NCI-H146 treated with DMSO at 0.1 percent for 48 hours (cell line): Measurements from ENCODE around the gene THRAP3.

Experiments
- DNase-seq: peaks from one replicate; lab custom pipeline; 2025; ENCODE audit not compliant: unreplicated experiment; lab: John Stamatoyannopoulos, UW

THRAP3 gene

DNA sequence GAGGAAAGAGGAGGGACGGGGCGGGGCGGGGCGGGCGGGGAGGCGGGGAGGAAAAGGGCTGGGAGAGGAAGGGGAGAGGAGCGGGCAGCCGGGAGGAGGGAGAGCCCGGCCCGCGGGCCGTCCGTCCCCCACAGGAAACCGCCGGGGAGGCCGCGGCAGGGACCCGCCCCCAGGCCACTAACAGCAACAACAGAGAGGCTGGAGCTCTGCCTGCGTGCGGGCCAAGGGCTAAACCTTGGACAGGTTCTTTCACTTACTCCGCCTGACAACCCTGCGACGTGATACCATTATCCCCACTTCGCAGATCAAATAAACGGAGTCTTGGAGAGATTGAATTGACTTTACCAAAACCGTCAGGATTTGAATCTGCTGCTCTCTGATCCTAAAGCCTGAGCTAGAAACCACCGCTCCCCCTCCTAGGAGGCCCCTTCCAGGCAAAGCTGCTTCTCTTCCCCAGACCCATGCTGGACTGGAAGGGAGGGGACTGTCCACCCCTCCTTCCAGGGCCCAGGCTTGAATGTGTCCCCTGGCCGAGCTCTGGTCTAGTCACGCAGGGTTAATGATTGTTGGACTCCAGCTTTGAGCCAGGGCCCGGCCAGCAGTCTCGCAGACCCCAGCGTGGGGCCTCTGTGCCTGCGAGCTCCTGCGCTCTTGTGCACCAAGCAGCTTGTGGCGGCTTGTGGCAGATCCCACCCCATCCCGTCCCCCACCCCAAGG is 99.6 kb downstream of the THRAP3 start, which contains the start of gene EVA1B:
EVA1B (minus strand) TSS at position 10 of the 717 bp plus-strand sequence. CDS start 608 bp downstream, outside the sequence.
- no peak for DNase-seq

DNA sequence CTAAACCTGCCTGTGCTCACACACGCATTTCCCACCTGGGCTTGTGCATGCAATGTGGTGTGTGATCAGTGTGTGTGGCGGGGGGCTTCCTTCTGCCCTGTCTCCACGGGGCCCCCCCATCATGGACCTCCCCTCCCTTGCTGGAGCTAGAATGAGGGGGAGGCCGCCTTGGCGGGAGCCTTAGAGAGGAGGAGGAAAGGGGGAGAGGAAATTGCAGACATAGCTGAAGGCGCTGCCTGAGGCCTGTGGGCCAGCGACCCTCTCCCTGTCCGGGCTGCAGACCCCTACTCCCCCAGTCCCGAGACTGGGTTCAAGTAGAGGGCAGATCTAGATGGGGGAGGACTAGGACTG is 100.1 kb downstream of the THRAP3 start:
- DNase-seq, result no peak

DNA sequence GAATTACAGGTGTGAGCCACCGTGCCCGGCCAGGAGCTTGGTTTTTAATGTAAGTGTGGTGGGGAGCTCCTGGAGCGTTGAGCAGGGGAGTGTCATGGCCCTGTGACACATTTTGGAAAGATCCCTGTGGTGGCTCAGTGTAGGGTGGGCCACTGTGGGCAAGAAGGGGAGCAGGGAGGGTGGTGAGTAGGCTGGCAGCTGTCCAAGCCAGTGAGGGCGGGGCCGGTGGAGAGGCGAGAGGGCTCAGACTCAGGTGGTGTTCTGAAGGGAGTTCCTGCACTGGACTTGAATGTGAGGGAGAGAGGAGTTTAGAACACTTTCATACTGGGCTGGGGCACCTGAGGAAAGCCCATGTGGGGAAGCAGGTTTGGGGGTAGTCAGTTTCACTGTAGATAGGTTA is 102.3 kb downstream of the THRAP3 start:
- DNase-seq, result no peak

DNA sequence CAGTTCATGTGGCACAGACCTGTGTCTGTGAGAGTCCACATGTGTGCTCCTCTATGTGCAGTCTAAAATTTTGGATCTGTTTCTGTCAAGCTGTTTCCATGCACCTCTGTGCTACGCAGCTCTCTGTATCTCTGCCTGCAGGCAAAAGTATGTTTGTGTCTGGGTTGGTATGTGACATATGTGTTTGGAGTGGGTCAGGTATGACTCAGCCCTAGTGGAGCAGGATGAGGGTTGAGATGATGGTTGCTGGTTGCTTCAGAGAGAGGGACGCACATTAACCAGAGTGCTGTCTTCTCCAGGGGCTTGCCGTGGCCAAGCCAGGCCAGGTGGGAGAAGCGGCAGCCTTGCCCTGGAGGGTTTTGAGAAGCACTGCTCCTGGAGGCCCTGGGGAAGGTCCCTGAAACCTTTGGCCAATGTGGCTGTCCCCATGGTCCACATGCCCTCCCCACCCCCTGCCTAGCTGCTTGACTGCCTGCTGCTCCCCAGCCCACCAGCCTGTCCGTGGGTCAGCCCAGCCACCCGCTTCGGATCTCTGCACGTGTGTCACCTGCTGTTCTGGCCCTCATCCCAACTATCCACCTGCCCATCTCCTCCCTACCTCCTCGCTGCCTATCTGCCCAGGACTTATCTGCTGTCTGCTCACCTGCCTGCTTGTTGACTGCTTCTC is 103.3 kb downstream of the THRAP3 start:
- DNase-seq, result no peak

DNA sequence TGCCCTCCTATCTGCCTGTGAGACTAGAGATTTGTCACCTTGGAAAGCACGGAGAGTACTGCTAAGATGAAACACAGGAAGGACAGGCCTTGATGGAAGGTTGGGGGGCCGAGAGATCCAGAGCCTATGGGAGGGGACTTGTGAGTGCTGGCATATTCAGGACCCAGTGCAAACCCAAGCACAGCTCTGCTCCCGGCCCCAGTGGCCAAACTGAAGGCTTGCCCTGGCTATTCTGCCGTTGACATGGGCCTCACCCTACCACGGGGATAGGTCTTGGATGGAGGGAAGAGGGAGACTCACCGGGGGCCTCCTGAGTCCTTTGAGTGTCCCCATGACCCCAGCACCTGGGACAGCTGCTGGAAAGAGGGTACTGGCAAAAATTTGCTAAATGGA is 103.8 kb downstream of the THRAP3 start:
- DNase-seq, result no peak

DNA sequence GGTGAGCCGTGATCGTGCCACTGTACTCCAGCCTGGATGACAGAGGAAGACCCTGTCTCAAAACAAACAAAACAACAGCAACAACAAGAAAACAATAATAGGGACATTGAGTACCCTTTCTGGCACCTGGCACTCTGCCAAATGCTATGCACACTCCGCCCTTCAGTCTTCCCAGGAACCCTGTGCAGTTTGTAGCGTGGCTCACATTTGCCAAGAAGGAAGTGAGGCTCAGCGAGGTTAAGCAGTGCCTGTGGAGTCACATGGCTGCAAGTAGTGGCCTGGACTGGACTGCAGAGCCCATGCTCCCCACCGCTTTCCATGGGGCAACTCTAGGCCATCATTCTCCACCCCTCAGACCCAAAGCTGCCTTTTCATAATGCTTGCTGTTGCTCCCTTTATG is 104.5 kb downstream of the THRAP3 start:
- no peak for DNase-seq

DNA sequence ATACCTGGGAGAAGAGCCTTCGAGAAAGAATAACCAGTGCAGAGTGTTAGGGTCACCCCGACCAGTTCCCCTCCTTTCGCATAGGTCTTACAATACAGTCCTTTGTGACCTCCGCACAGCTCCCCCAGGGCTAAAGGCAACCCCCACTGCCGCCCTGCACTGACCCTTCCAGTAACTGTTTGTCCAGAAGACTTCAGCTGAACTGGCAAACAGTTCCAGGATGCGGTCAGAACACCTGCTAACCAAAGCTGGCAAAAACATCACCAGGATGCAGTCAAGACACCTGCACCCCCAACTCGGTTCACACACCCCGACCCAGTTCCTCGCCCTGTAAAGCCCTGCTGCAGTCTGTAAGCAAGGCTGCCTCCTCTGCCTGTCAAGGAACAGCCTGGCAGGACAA is 105.6 kb downstream of the THRAP3 start:
- no peak for DNase-seq

DNA sequence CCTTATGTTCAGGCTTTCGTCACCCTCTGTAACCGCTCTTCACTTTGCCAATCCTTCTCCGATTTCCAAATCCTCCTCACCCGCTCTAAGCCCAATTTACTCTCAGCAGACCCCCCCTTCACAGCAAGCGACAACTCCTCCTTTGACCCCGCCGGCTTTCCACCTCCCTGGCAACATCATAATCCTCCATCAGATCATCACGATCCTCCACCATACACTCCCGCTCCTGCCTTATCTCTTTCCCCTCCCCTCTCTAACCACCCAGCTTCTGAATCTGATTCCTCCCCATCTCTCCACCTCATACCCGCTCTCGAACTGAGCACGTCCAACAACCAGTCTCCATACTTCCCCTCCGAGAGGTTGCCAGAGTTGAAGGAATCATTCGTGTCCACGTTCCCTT is 106.7 kb downstream of the THRAP3 start:
- DNase-seq, result no peak

DNA sequence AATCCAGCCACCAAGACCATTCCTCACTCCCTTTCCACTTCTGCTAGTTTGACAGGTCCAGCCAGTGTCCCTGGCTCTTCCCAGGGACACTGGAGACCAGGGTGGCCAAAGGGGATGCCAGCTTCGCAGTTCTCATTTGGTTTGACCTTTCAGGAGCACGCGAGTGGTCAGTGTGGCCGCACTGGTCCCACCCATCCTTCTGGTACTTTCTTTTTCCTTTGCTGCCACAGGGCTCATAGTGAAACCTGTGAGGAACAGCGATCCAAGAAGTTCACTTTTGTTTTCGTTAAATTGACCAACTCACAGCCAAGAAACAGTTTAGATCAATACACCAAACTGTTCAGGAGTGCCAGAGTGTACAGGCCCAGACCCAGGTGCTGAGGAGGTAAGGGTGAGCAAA is 113.6 kb downstream of the THRAP3 start:
- no peak for DNase-seq

DNA sequence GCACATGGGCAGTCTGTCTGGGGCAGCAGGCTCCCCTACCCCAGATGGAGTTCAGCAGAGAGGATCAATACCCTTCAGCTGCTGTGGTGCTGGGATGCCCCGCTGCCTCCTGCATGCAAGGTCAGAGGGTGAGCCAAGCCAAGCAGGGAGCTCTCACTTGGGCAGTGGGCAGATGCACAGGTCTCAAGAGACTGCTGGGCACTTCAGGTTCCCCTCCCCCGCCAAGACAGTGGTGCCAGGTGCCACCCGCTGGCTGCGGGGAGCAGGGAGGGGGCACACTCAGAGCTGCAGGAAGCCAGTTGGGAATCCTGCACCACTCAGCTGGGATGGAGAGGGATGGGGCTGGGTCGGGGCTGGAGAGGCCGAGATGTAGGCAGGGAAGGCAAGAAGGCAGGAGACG is 115.0 kb downstream of the THRAP3 start:
- no peak for DNase-seq

DNA sequence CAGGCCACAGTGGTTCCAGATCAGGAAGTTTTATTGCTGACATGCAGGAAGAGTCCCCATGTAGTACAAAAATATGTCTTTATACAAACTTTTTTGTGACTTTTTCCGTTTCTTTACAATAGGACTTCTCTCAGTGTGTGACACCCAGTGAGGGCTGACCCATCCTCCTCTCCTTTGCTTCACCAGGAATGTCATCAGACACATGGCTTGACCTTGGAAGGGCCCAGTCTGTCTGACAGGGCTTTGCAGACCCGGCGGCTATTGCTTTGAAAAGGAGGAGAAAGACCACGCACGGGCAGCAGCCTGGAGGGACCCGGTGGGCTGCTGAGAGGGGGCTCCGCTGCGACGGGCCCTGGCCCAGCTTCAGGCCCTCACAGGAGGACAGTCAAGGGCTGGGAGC is 115.4 kb downstream of the THRAP3 start:
- no peak for DNase-seq

DNA sequence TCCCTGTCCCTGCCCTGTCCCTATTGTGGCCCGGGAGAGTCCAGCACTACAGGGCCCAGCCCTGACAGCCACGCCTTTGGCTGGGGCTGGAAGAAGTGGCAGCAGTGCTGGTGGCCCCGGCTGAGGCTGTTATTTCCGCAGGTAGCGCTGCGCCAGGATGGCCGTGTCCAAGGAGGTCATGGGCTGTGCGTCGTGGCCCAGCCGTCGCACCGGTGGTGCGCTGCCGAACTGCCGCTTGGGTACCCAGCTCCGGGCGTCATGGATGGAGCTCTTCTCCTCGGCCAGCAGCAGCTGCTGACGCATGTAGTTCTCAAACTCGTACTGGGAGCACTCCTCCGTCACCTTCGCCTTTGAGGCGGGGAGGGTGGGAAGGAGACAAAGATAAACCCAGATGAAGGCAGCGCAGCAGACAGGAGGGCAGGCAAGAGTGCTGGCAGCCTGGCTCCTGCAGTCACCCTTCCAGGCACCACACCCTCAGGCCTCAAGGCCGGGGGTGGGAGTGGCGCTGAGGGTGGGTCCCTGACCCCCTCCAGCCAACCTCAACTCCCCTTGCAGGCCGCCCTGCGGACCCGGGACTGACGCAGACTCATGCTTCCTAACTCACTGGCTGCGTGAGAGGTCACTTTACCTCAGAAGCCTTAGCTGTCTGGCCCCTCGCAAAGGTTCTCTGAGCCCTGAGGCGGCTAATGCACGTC is 117.5 kb downstream of the THRAP3 start:
- no peak for DNase-seq

DNA sequence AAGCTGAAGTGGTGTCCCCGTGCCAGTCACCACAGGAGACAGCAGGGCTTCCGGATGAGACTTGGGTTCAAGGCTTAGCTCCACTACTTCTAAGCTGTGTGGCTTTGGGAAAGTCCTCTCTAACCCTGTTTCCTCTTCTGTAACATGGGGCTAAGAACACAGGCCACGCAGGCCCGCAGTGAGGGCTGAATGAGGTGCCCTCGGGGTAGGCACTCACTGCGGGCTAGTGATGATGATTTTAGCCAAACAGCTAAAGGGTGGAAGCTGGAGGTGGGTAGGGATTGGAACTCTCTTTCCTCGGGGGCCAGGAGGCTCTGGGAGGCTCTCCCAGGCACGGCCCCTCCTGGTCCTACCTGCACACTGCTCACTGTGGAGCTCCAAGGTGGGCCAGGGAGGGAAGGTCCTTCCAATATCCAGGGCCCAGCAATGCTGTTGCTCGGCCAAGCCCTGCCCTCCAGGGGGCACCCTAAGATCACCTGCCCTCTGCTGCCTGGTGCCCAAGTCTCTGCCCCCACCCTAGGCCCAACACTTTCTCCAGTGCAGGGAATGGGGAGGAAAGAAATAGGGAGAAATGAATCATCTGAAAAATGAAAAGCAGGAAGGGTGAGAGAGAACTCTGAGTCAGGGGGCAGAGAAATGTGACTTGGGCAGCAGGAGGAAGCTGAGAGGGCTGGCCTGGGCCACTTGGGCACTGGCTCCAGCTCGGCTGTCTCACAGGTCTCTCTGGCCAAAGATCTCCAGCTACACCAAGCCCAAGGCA is 118.4 kb downstream of the THRAP3 start:
- no peak for DNase-seq

DNA sequence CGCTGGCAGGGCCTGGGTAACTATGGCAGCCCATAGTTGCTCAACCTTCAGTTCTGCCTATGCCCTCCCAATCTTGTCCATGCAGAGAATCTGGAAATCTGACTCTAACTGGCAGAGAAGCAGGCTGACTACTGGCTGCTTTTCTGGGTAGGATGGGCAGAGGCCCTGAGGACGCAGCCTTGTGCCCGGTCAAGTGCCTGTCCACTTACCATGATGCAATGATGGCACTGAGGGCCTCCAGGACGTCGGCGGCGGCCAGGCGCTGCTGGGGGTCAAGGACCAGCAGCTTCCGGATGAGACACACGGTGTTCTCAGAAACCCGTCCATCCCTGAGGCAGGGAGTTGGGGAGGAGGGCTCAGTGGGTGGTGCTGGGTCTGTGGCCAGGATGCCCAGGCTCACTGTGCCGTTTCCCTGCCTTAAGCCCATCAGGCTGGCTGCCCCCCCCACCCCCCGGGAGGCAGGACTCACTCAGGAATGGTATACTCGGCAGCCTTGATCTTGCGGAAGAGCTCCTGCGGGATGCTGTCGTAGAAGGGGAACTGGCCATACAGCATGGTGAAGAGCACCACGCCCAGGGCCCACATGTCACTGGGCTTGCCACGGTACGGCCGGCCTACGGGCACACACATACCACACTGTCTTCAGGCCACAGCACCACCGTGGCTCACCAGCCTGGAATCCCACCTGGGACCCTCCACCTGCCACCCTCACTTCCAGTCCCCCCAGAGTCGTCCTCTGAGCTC is 119.6 kb downstream of the THRAP3 start:
- no peak for DNase-seq

DNA sequence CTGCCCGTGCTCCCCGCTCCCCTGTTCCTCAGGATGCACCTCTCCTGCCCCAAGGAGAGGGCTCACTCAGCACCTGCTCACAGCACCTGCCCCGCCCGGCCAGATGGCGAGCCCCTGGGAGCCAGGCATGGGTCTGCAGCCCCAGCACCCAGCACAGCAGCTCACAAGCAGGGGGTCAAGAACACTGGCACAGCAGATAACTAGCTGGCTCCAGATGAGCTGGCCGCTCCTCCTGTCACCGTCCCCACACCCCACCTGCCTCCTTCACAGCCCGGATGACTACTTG is 120.1 kb downstream of the THRAP3 start:
- DNase-seq, result no peak

DNA sequence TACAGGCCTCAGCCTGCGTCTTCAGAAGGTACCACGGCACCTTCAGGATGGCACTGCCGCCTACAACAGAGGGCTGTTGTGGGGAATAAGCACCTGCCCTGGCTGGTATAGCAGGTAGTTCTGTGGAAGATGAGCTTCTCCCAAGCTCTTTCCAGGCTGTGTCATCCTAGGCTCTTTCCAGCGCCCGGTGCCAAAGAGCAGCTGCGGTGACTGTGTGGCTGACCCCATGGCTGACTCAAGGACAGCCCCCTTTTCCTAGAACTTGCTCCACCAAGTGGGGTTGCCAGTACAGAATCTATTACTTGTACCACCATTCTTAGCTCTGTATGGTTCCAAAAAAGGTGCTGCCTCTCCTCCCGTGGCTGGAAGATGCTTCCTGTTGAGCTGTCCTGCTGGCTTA is 121.1 kb downstream of the THRAP3 start:
- no peak for DNase-seq

DNA sequence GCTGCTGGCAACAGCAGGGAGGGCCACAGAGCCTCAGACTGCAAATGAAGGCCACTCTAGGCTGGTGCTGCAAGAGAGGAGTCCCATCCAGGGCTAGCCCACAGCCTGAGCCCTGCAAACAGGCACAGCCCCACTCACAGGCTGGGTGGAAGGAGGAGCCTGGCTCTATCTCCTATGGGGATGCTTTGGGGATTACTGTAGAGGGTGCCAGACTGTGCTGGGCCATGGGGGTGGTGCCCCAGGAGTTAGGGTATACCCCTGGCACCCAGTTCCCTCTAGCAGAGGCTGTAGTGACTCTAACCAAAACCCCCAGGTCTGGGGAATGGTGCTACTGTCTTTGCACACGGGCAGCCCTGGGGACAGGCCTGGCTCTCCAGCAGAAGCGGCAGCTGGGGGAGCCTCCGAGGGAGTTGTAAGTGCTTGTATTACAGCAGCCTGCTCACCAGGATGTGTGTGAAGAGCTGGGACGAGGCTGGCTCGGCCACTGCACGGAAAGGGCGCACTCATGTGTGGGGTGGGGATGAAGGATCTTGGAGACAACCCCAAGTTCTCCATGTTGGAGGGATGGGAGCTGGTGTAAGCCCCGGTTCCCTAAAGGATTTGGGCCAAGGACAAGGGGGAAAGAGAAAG is 122.6 kb downstream of the THRAP3 start:
- DNase-seq, result no peak

DNA sequence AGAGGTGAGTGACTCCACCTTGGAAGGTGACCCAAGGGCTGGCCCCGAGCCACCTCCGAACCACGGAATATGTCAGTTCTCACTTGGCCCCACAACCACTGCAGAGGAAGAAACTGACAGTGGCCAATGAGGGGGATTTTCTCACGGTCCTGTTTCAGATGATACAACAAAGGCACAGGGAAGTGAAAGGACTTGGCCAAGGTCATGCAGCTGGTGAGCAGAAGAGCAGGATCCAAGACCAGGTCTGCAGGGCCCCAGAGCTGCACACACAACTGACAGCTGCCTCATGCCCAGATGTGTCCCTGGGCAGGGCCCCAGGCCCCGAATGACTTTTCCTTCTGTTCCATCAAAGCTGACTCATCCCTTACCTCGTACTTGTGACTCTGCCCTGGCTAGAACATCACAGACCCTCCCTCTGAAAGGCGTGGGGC is 125.0 kb downstream of the THRAP3 start:
- no peak for DNase-seq

DNA sequence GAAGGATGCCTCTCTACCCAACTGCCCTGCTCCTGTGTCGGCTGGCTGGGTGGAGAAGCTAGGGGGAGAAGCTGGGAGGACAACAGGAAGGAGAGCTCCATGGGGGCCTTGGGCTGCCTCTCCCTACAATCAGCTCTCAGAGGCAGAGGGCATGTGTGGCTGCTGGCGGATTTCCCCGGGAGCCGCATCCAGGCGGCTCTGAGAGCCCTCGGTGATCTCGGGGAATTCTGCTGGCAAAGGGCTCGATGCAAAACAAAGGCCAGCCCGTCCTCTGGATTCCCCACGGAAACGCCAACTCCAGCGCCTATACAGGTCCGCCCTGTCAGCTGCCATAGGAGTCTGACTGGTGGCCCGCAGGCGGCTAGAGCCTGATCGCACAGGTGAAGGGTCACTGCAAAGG is 125.6 kb downstream of the THRAP3 start:
- no peak for DNase-seq

DNA sequence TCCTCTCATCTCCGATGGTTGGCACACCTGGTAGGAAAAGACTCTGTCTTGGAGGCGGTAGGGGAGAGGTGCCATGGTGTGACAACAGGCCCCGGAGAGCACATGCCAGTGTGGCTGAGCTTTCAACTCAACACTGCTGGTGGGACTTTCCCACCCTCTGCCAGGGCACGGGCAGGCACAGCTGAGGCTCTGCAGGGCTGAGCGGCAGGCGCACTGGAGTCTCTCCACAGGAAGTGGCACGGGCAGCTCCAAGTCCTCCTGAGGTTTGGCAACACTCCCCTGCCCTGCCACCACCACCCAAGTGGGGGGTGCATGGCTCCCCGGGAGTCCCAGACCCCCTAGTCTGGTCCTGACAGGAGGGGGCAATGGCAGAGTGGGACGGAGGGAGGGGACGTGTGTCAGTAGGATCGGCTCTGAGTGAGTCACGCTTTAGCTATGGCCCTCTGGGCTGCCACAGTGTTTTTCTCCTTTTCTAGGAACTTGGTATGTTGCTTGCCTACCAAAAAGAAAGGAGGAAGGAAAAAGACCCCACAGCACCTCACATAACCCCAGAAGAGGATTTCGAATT is 126.5 kb downstream of the THRAP3 start:
- no peak for DNase-seq
